Measurements from ENCODE around the gene ENTPD7.
A peak's percentile ranks its signal among the peaks of the same experiment; 100 is the strongest.

The ENTPD7 gene

DNA sequence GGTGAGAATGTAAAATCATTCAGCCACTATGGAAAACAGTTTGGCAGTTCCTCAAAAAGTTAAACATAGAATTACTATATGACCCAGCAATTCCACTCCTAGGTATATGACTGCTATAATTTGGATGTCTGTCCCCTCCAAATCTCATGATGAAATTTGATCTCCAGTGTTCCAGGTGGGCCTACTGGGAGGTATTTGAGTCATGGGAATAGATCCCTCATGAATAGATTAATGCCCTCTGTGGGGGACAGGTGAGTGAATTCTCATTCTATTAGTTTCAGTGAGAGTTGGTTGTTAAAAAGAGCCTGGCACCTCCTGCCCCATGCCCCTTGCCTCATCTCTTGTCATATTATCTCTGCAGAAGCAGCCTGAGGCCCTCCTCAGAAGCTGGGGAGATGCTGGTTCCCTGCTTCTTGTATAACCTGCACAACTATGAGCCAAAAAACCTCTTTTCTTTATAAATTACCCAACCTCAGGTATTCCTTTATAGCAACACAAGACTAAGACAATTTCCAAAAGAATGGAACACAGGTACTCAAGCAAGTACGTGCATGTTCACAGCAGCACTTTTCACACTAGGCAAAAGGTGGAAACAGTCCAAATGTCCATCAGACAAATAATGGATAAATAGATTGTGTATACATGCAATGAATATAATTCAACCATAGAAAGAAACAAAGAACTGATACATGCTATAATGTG is 30.2 kb upstream of the ENTPD7 start:
- H3K36me3 ChIP-seq (ENCODE audit: insufficient read depth, low read length), result no peaks in the 10 kb centered on the region
- no peak overlapping the region for H3K9ac ChIP-seq (ENCODE audit: low read depth, low read length)
- no peaks in the 10 kb centered on the region for H3K9me3 ChIP-seq (ENCODE audit: control insufficient read depth, insufficient read depth, low read length)
- H3K4me1 ChIP-seq (ENCODE audit: insufficient read depth, low read length), result no peaks in the 10 kb centered on the region

GRCh38 chr10:99629625-99629978 is 29.7 kb upstream of the ENTPD7 start:
- Histone ChIP-seq H3K9me3 (ENCODE audit: control insufficient read depth, insufficient read depth, low read length) (no peaks in the 10 kb centered on the region), H3K4me1 (ENCODE audit: insufficient read depth, low read length) (no peaks in the 10 kb centered on the region), H3K36me3 (ENCODE audit: insufficient read depth, low read length) (no peaks in the 10 kb centered on the region), H3K9ac (ENCODE audit: low read depth, low read length) (no peak overlapping the region)

- no peaks in the 10 kb centered on the region for H3K36me3 ChIP-seq (ENCODE audit: insufficient read depth, low read length)
- H3K9ac ChIP-seq (ENCODE audit: low read depth, low read length), result no peak overlapping the region
- H3K9me3 ChIP-seq (ENCODE audit: control insufficient read depth, insufficient read depth, low read length), result no peaks in the 10 kb centered on the region
- no peaks in the 10 kb centered on the region for H3K4me1 ChIP-seq (ENCODE audit: insufficient read depth, low read length)
These were observed 28.9 kb upstream of the ENTPD7 start for GRCh38 chr10:99630433-99630832.

- Histone ChIP-seq H3K36me3 (ENCODE audit: insufficient read depth, low read length) (no peaks in the 10 kb centered on the region), H3K4me1 (ENCODE audit: insufficient read depth, low read length) (no peaks in the 10 kb centered on the region), H3K9me3 (ENCODE audit: control insufficient read depth, insufficient read depth, low read length) (no peaks in the 10 kb centered on the region), H3K9ac (ENCODE audit: low read depth, low read length) (no peak overlapping the region)
These were observed 28.3 kb upstream of the ENTPD7 start for GRCh38 chr10:99630991-99631390.

DNA sequence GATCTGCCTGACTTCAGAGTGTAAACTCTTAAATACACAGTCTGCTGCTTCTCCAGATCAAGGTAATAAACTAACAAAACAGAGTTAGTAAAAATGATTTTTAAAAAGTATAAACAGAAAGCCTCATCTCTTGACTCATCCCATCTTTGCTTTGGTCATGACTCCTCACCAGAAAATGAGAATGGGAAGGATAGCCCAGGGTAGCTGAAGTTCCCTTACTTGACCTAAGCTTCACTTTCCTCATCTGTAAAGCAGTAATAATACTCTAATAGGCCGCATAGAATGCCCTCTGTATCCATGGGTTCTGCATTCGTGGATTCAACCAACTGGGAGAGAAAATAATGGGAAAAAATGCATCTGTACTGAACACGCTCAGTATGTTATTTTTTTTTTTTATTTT is 27.8 kb upstream of the ENTPD7 start:
- H3K9me3 ChIP-seq (ENCODE audit: control insufficient read depth, insufficient read depth, low read length), result no peaks in the 10 kb centered on the region
- H3K36me3 ChIP-seq (ENCODE audit: insufficient read depth, low read length), result no peaks in the 10 kb centered on the region
- H3K4me1 ChIP-seq (ENCODE audit: insufficient read depth, low read length), result no peaks in the 10 kb centered on the region
- H3K9ac ChIP-seq (ENCODE audit: low read depth, low read length), result no peak overlapping the region

DNA sequence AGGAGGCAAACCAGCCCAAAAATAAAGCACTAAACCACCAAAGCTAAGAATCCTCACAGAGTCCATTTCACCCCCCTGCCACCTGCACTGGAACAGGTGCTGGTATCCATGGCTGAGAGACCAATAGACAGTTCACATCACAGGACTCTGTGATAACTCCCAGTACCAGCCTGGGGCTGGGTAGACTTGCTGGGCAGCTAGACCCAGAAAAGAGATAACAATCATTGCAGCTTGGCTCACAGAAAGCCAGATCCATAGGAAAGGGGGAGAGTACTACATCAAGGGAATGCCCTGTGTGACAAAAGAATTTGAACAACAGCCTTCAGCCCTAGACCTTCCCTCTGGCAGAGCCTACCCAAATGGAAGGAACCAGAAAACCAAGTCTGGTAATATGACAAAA is 25.5 kb upstream of the ENTPD7 start:
- Histone ChIP-seq H3K9ac (ENCODE audit: low read depth, low read length) (no peak overlapping the region), H3K4me1 (ENCODE audit: insufficient read depth, low read length) (no peaks in the 10 kb centered on the region), H3K9me3 (ENCODE audit: control insufficient read depth, insufficient read depth, low read length) (no peaks in the 10 kb centered on the region), H3K36me3 (ENCODE audit: insufficient read depth, low read length) (no peaks in the 10 kb centered on the region)

GRCh38 chr10:99647601-99648151 is 11.6 kb upstream of the ENTPD7 start:
- H3K36me3 ChIP-seq (ENCODE audit: insufficient read depth, low read length), result no peaks in the 10 kb centered on the region
- H3K9me3 ChIP-seq (ENCODE audit: control insufficient read depth, insufficient read depth, low read length), result no peaks in the 10 kb centered on the region; the same call in 1 of the 2 replicates
- H3K4me1 ChIP-seq (ENCODE audit: insufficient read depth, low read length), result no peaks in the 10 kb centered on the region
- no peak overlapping the region for H3K9ac ChIP-seq (ENCODE audit: low read depth, low read length)

GRCh38 chr10:99648717-99649116 is 10.6 kb upstream of the ENTPD7 start:
- Histone ChIP-seq H3K36me3 (ENCODE audit: insufficient read depth, low read length) (no peaks in the 10 kb centered on the region), H3K9me3 (ENCODE audit: control insufficient read depth, insufficient read depth, low read length) (no peaks in the 10 kb centered on the region; the same call in 1 of the 2 replicates), H3K4me1 (ENCODE audit: insufficient read depth, low read length) (no peaks in the 10 kb centered on the region), H3K9ac (ENCODE audit: low read depth, low read length) (no peak overlapping the region)

DNA sequence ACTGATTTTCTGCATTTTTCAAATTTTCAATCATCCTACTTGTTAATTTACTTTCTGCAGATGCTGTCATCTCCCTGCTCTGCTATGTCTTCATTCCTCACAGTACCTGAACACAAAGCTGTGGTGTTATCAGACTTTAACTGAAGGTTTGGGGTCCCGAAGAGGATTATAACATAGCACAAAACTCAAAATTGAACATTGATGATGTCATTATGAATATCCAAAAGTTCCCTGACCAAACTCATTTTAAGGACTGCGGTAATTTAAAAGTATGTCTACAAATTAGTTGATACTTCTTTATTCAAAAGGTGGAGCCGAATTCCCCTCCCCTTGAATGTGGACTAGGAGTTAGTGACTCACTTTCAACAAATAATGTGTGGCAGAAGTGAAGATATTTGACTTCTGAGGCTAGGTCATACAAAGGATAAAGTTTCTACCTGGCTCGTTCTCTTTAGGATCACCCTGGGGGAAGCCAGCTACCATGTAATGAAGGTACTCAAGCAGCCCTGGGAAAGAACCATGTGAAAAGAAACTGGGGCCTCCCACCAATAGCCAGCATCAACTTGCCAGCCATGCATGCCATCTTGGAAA is 6.4 kb upstream of the ENTPD7 start:
- no peaks in the 10 kb centered on the region for H3K4me1 ChIP-seq (ENCODE audit: insufficient read depth, low read length)
- H3K36me3 ChIP-seq (ENCODE audit: insufficient read depth, low read length), result no peaks in the 10 kb centered on the region
- H3K9ac ChIP-seq (ENCODE audit: low read depth, low read length), result no peak overlapping the region
- no peaks in the 10 kb centered on the region for H3K9me3 ChIP-seq (ENCODE audit: control insufficient read depth, insufficient read depth, low read length)

DNA sequence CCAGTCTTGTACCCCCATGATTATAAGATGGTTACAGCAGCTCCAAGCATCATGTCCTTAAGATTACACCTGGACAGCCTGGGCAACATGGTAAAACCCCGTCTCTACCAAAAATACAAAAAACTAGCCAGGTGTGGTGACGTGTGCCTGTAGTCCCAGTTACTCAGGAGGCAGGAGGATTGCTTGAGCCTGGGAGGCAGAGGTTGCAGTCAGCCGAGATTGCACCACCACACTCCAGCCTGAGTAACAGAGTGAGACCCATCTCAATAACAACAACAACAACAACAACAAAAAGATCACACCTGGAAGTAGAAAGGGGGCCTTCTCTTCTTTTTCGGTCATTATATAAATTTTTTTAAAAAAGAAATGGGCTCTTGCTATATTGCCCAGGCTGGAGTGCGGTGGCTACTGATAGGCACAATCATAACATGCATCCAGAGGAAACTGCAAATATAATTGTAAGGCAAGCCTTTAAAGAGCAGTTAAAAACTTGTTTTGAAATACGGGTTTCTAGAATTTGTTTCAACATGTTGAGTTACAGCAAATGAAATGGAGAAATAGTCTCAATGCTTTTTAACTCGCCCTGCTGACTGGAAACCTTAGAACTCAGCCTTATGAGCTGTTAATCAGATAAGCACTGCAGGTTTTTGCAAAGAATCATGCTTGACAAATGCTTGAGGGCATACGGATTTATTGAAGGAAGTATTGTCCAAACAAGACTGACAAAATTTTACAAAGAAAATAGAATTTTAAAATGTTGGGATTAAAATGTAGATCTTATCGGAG is 4.7 kb upstream of the ENTPD7 start:
- no peaks in the 10 kb centered on the region for H3K4me1 ChIP-seq (ENCODE audit: insufficient read depth, low read length)
- H3K9me3 ChIP-seq (ENCODE audit: control insufficient read depth, insufficient read depth, low read length), result no peaks in the 10 kb centered on the region
- no peaks in the 10 kb centered on the region for H3K36me3 ChIP-seq (ENCODE audit: insufficient read depth, low read length)

DNA sequence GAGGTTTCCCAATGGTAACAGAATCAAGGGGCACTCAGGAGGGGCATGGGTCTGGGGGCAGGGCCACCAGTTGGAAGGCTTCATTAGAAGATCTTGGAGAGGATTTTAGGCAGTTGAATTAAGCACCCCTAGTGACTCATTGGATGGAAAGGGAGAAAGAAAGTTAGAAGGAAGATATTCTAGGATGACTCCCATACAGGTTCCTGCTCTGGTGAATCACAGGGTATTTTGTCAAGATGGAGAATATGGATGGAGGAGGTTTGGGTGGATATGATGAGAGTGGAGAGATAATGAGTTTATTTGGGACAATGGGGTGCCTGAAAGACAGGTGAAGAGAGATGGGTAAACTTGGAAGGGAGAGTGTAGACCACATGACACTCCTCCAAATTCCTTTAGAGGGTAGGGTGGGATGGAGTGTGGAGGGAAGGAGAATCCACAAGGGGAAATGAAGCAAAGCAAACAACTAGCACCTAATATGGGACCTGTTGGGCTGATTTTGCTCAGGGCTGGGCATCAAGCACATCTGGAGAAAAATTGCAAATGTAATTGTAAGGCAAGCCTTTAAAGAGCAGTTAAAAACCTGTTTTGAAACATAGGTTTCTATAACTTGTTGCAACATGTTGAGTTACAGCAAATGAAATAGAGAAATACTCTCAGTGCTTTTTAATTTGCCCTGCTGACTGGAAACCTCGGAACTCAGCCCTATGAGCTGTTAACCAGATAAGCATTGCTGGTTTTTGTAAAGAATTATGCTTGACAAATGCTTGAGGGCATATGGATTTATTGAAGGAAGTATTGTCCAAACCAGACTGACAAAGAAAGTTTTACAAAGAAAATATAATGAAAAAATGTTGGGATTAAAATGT is 2.9 kb upstream of the ENTPD7 start:
- Histone ChIP-seq H3K36me3 (ENCODE audit: insufficient read depth, low read length) (no peaks in the 10 kb centered on the region), H3K4me1 (ENCODE audit: insufficient read depth, low read length) (no peaks in the 10 kb centered on the region), H3K9me3 (ENCODE audit: control insufficient read depth, insufficient read depth, low read length) (no peaks in the 10 kb centered on the region), H3K9ac (ENCODE audit: low read depth, low read length) (no peak overlapping the region)

More for the DNA sequence above, 4.7 kb upstream of the ENTPD7 start:
- H3K9ac ChIP-seq (ENCODE audit: low read depth, low read length), result no peak overlapping the region

GRCh38 chr10:99658622-99659030 is 683 bp upstream of the ENTPD7 start:
- no peaks in the 10 kb centered on the region for H3K36me3 ChIP-seq (ENCODE audit: insufficient read depth, low read length)
- H3K4me1 ChIP-seq (ENCODE audit: insufficient read depth, low read length), result no peaks in the 10 kb centered on the region
- peak overlapping the region; percentile 79; the same call in 1 of the 2 replicates for H3K9ac ChIP-seq (ENCODE audit: low read depth, low read length)
- H3K9me3 ChIP-seq (ENCODE audit: control insufficient read depth, insufficient read depth, low read length), result no peaks in the 10 kb centered on the region

GRCh38 chr10:99659868-99660366 is 608 bp downstream of the ENTPD7 start:
- Histone ChIP-seq H3K36me3 (ENCODE audit: insufficient read depth, low read length) (no peaks in the 10 kb centered on the region), H3K4me1 (ENCODE audit: insufficient read depth, low read length) (no peaks in the 10 kb centered on the region), H3K9me3 (ENCODE audit: control insufficient read depth, insufficient read depth, low read length) (no peaks in the 10 kb centered on the region), H3K9ac (ENCODE audit: low read depth, low read length) (peak overlapping the region; percentile 79)
